ENCODE results near the gene UBALD2.

- TF ChIP-seq CTCF (IDR thresholded peaks at IDR 0.05; ENCODE audit: low read length) = no peak
- TF ChIP-seq EZH2 (optimal IDR thresholded peaks at IDR 0.05; ENCODE audit: low read depth, low read length) = no peak
Observed at GRCh38 chr17:76260669-76261068, 4.5 kb upstream of the UBALD2 start.
